Measurements from ENCODE around the gene REEP1.
"Not testable (repeated sequence)": the region's sequence is repeated elsewhere in the genome, so short reads cannot be mapped to it uniquely, and the experiment has no call there.

The REEP1 gene

GRCh38 chr2:86345783-86346370 lies 8.5 kb upstream of the REEP1 start:
- DNase-seq (ENCODE audit: low read depth in 2 of 2) = not testable (repeated sequence)

- DNase-seq (ENCODE audit: low read depth in 2 of 2) = no peak
These were observed 7.0 kb upstream of the REEP1 start for GRCh38 chr2:86344404-86344803.

- no peak for DNase-seq (ENCODE audit: low read depth in 2 of 2)
These were observed 5.1 kb upstream of the REEP1 start for GRCh38 chr2:86342488-86342887.

- no peak for DNase-seq (ENCODE audit: low read depth in 2 of 2)
These were observed 4.0 kb upstream of the REEP1 start for GRCh38 chr2:86341470-86341869.

DNA sequence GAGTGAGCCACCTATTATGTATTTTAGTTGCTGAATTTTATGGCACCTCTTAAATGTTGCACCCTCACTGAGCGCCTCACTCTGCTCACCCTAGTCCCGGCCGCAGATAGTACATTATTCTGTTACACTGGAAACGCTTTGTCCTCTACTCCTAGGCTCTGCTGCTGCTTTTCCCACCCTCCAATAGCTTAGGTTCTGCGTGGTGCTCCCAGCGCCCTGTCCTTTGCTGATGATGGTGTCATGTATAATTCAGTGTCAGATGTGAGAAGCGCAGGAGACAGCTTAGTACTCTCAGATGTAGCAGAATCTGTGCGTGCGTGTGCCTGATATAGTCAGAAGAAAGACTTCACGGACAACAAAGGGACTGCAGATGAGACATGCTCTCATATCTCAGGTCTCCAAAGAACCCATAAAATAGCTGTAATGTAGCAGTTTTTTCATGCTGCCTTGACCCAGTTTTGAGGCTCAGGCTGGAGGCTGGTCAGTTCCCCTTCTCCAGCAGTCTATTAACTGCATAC lies 1.4 kb upstream of the REEP1 start:
- DNase-seq (ENCODE audit: low read depth in 2 of 2) = no peak

DNA sequence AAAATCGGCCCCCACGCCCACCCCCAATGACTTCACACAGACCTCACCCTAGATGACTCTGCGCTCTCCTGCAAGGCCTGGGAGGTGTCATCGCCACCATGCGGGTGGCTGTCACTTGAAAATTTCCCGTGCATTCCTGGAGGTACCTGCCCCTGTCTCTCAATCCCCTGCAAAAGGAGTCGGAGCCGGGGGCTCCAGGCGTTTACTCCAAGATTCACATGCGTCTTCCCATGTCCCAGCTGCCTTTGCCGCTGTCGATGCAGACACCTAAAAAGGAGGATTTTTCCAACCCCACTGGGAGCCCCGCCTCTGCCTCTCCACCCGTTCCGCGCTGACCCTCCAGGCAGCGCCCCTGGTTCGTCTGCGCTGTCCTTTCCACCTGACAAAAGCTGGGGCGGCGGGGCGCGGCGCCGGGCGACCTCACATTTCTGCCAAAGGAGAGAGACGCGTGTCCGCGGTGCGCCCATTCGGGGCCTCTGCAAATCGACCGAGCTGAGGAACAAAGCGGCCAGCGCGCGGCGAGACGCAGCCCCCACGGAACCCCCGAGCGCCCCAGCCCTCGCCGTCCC lies 667 bp downstream of the REEP1 start:
- no peak for DNase-seq (ENCODE audit: low read depth in 2 of 2)

- DNase-seq (ENCODE audit: low read depth in 2 of 2) = no peak
These were observed 1.4 kb downstream of the REEP1 start for GRCh38 chr2:86335865-86336674.

GRCh38 chr2:86333378-86333777 lies 4.0 kb downstream of the REEP1 start:
- DNase-seq (ENCODE audit: low read depth in 2 of 2) = no peak

- DNase-seq (ENCODE audit: low read depth in 2 of 2) = no peak
These were observed 4.8 kb downstream of the REEP1 start for GRCh38 chr2:86332654-86333053.

- DNase-seq (ENCODE audit: low read depth in 2 of 2) = no peak
These were observed 6.0 kb downstream of the REEP1 start for GRCh38 chr2:86331384-86331783.

DNA sequence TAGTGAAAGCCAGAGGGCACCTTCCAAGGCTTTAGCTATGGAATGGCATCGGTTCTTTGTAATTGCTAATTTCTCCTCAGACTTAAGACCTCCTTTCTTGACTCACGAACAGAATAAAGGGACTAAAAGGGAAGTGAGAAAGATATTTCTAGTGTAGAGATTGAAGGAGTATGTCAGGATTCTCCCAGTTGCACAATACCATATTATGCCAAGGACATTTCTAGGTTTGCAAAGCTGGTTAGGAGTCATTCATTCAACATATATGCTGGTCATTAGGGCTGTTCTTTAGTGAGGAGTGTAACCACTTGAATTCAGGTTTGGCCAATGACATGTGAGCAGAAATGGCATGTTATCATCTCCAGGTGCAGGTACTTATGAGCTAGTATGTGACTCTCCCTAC lies 7.4 kb downstream of the REEP1 start:
- DNase-seq (ENCODE audit: low read depth in 2 of 2) = no peak

GRCh38 chr2:86323273-86324021 lies 14.0 kb downstream of the REEP1 start:
- DNase-seq (ENCODE audit: low read depth in 2 of 2) = no peak

GRCh38 chr2:86319700-86320580 lies 17.5 kb downstream of the REEP1 start:
- no peak for DNase-seq (ENCODE audit: low read depth in 2 of 2)

- no peak for DNase-seq (ENCODE audit: low read depth in 2 of 2)
These were observed 22.3 kb downstream of the REEP1 start for GRCh38 chr2:86315084-86315483.

DNA sequence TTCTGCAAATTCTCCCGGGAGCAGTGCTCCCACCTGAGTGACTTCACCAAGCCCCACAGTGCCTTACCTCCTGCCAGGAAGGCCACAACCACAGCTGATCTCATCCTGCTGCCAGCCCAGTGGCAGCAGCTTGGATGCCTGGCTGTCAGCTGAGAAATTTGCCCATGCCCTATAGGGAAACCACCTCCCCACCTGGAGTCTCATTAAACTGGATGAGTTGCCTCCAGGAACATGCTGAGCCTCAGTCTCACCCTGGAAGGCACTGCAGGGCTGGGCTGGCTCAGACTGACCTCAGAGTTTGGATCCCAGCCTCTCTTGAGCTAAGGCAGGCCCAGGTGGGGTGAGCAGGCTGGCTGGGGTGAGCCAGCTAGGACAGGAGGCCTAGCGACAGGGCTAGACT lies 23.3 kb downstream of the REEP1 start:
- no peak for DNase-seq (ENCODE audit: low read depth in 2 of 2)

DNA sequence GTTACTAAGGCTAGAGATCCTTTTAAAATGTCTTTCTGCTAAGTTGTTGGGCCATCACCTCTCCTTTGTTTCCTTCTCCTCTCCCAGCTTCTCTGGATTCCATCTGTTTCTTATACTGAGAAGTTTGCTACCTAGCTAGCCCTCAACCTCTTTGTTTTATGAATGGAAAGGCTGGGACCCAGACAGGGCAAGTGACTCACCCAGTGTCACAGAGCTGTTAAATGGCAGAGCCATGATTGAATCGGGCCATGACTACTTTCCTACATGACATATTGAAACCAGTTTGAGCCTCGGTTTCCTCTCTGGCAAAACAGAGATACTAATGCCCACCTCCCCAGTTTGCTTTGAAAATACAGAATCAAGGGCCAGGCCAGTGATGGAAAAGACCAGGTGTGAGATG lies 24.1 kb downstream of the REEP1 start:
- no peak for DNase-seq (ENCODE audit: low read depth in 2 of 2)

GRCh38 chr2:86311879-86312278 lies 25.5 kb downstream of the REEP1 start:
- DNase-seq (ENCODE audit: low read depth in 2 of 2) = no peak

DNA sequence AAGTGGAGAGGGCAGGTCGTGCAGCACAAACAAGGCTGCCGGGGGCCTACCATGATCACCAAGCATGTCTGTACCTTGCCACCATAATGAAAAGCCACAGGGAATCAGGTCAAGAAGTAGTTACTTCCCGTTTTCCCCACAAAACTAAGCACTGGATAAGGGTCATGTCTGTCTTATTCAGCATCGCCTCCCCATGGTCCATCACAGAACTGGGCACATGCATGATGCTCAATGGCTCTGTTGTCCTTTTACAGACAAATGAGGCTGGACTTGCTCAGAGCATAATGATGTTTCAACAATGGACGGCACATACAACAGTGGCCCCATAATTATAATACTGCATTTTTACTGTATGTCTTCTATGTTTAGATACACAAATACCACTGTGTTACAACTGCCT lies 27.5 kb downstream of the REEP1 start:
- DNase-seq (ENCODE audit: low read depth in 2 of 2) = no peak

DNA sequence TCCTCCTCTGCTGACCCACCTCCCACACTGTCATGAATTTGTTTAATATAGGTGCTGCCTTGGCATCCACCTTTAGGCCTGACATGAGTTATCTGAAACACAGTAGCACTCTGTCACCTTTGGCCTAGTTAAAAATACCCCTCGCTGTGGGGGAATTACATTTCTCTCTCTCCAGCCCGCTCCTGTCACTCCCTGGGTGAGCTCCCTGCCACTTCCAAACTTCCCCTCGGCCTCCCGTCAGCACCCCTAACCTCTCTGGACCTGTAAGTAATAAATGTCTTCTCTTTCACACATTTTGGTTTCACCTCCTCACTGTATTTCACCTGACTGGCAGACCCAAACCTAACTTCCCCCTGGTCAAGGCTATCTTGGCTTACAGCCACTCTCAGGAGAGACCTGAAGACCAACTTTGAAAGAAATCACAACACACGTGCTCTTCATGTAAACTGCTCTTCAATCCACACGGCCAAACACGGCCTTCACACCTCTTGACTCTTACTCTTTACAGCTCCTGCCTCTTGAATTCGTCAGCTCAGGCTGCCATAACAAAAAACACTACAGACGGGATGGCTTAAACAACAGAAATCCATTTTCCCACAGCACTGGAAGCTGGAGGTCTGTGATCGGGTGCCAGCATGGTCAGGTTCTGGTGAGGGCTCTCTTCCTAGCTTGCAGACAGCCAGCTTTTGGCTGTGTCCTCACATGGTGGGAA lies 28.3 kb downstream of the REEP1 start:
- DNase-seq (ENCODE audit: low read depth in 2 of 2) = no peak

DNA sequence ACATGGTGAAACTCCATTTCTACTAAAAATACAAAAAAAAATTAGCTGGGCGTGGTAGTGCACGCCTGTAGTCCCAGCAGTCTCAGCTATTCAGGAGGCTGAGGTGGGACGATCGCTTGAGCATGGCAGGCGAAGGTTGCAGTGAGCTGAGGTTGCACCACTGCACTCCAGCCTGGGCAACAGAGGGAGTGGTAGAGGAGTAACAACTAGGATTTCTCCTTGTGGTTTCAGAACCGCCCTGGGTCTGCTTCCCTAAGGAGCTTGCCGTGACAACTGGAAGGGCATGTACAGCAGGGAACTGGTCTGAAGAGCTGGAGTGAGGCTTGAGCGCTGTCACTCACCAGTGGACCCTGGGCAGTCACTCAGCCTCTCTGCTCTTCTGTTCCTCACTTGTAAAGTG lies 29.1 kb downstream of the REEP1 start:
- DNase-seq (ENCODE audit: low read depth in 2 of 2) = no peak

- DNase-seq (ENCODE audit: low read depth in 2 of 2) = no peak
These were observed 30.0 kb downstream of the REEP1 start for GRCh38 chr2:86307431-86307830.

Measured in stimulated activated CD4-positive, alpha-beta T cell treated with anti-CD3 and anti-CD28 coated beads, Interleukin-12 subunit alpha, Interleukin-12 subunit beta, amount 100 ng/mL, for 24 hours (primary cell).